HCT116 (cell line): ENCODE results near the gene YAE1. TPM values are rescaled to one million over a fixed set of nuclear protein-coding genes. Genes with fewer than 3 reads are reported as not detected.

Experiments
- ATAC-seq: fragments of 200-7000 bp; cut with Tn5 transposase; 2 replicates; pipeline ENCODE4 v1.9.1; 2020; ENCODE audit warnings: mild to moderate bottlenecking, moderate library complexity
- BruUV-seq: library from RNA; stranded (reverse); fragments of 400-500 nt; replicated peaks from 2 replicates; lab custom pipeline; 2021; lab: Mats Ljungman, UMichigan
- CTCF ChIA-PET: fragments of 300-600 bp; sonication (Branson Sonifier 250); formaldehyde crosslinking; loops from one replicate; lab custom pipeline; 2021; ENCODE audit warnings: antibody characterized with exemption; lab: Charles Lee
- POLR2A ChIA-PET: fragments of 300-600, 350-600 bp; sonication (Branson Sonifier 250); formaldehyde crosslinking; loops from one replicate; lab custom pipeline; 2021; ENCODE audit warnings: antibody characterized with exemption; lab: Charles Lee
- RAD21 ChIA-PET, 2 experiments: fragments of 300-600 bp; sonication (Branson Sonifier 250); formaldehyde crosslinking; loops; one replicate each; lab custom pipeline; 2023; ENCODE audit warnings: low total read pairs in 2 of 2; ENCODE audit not compliant: uncharacterized antibody in 2 of 2, unreplicated experiment in 2 of 2, low non-redundant PET in 1 of 2; lab: Charles Lee
- DNase-seq: peaks from one replicate; pipeline ENCODE4 v3.0.0-alpha.2; 2010; ENCODE audit warnings: low read depth, low spot score
- H2AFZ ChIP-seq: fragments of 200-600 bp; shearing (Covaris generic), sonication (generic); 2 replicates; pipeline ENCODE4 v1.6.1; 2017; ENCODE audit warnings: low read depth, mixed run types, mixed read lengths, antibody characterized with exemption, low read length; ENCODE audit not compliant: poor library complexity, severe bottlenecking
- H3K27ac ChIP-seq: 2 replicates; pipeline ENCODE4 v1.5.1; 2012; ENCODE audit warnings: low read depth, low read length
- H3K27me3 ChIP-seq: fragments of 200-600 bp; sonication (generic); 2 replicates; pipeline ENCODE4 v1.6.1; 2016; ENCODE audit warnings: mixed run types, low read length, mixed read lengths; ENCODE audit not compliant: insufficient read depth
- H3K36me3 ChIP-seq, 2 experiments: fragments of 200-500 bp in 1 of 2; fragments of 200-600 bp in 1 of 2; sonication (Bioruptor generic) in 1 of 2; sonication (generic) in 1 of 2; 2 replicates each; pipeline versions ENCODE4 v1.5.1 to v1.6.1; 2014 to 2016; ENCODE audit warnings: low read length in 2 of 2, inconsistent platforms in 1 of 2, mixed read lengths in 1 of 2, mixed run types in 1 of 2; ENCODE audit not compliant: insufficient read depth in 2 of 2, control insufficient read depth in 1 of 2
- H3K4me1 ChIP-seq, 2 experiments: fragments of 200-600 bp in 1 of 2; sonication (generic) in 1 of 2; 2 replicates each; pipeline versions ENCODE4 v1.5.1 to v1.6.1; 2012 to 2017; ENCODE audit warnings: low read length in 2 of 2, inconsistent platforms in 1 of 2, mild to moderate bottlenecking in 1 of 2, mixed read lengths in 1 of 2, mixed run types in 1 of 2, moderate library complexity in 1 of 2; ENCODE audit not compliant: insufficient read depth in 2 of 2, control insufficient read depth in 1 of 2
- H3K4me2 ChIP-seq: fragments of 200-600 bp; sonication (generic); 2 replicates; pipeline ENCODE4 v1.6.1; 2017; ENCODE audit warnings: mixed run types, low read length, mixed read lengths
- H3K4me3 ChIP-seq, 2 experiments: fragments of 200-600 bp in 1 of 2; sonication (generic) in 1 of 2; replicated peaks in 1 of 2; 2 replicates each; pipeline ENCODE4 v1.5.1; 2011 to 2016; ENCODE audit warnings: low read length in 2 of 2, control low read depth in 1 of 2, low read depth in 1 of 2, mild to moderate bottlenecking in 1 of 2, mixed read lengths in 1 of 2, mixed run types in 1 of 2
- H3K79me2 ChIP-seq: fragments of 200-600 bp; sonication (generic); 2 replicates; pipeline ENCODE4 v1.6.1; 2017; ENCODE audit warnings: mild to moderate bottlenecking, mixed run types, low read length, moderate library complexity, mixed read lengths; ENCODE audit not compliant: insufficient read depth
- H3K9ac ChIP-seq: fragments of 200-600 bp; sonication (generic); 2 replicates; pipeline ENCODE4 v1.6.1; 2016; ENCODE audit warnings: low read length, mixed read lengths
- H3K9me2 ChIP-seq: fragments of 200-600 bp; sonication (generic), shearing (Covaris generic); 2 replicates; pipeline ENCODE4 v1.6.1; 2017; ENCODE audit warnings: mixed run types, mild to moderate bottlenecking, moderate library complexity; ENCODE audit not compliant: insufficient read depth
- H3K9me3 ChIP-seq, 2 experiments: fragments of 200-500 bp in 1 of 2; fragments of 200-600 bp in 1 of 2; sonication (Bioruptor generic) in 1 of 2; sonication (generic) in 1 of 2; 2 replicates each; pipeline ENCODE4 v1.6.1; 2014 to 2017; ENCODE audit warnings: low read length in 2 of 2, mixed read lengths in 2 of 2, inconsistent platforms in 1 of 2, low read depth in 1 of 2, mild to moderate bottlenecking in 1 of 2, mixed run types in 1 of 2, moderate library complexity in 1 of 2; ENCODE audit not compliant: control insufficient read depth in 1 of 2, insufficient read depth in 1 of 2
- H4K20me1 ChIP-seq: fragments of 200-600 bp; sonication (generic), shearing (Covaris generic); 2 replicates; pipeline ENCODE4 v1.6.1; 2017; ENCODE audit warnings: mixed run types, mild to moderate bottlenecking, moderate library complexity; ENCODE audit not compliant: insufficient read depth
- EGR1 ChIP-seq: IDR thresholded peaks from 2 replicates; pipeline ENCODE4 v1.6.1; 2012; ENCODE audit warnings: low read depth
- ELF1 ChIP-seq: IDR thresholded peaks from 2 replicates; pipeline ENCODE4 v1.6.1; 2012; ENCODE audit warnings: low read depth, borderline replicate concordance
- EZH2phosphoT487 ChIP-seq: fragments of 200-600 bp; IDR thresholded peaks from 2 replicates; pipeline ENCODE4 v1.6.1; 2018; ENCODE audit warnings: antibody characterized with exemption, borderline replicate concordance
- JUND ChIP-seq: IDR thresholded peaks from 2 replicates; pipeline ENCODE4 v1.6.1; 2012
- MAX ChIP-seq: IDR thresholded peaks from 2 replicates; pipeline ENCODE4 v1.6.1; 2012
- REST ChIP-seq: IDR thresholded peaks from 2 replicates; pipeline ENCODE4 v1.6.1; 2012; ENCODE audit warnings: low read depth
- intact Hi-C: fragments of 100-400 bp; cut with micrococcal nuclease; formaldehyde crosslinking; loops from 2 replicates; pipeline ENCODE4 v1.10.0; 2022
- total RNA-seq: library from RNA; stranded (reverse); gene quantifications from one replicate; pipeline ENCODE4 v1.2.1, GENCODE V29; 2021; ENCODE audit not compliant: unreplicated experiment

The YAE1 gene
- total RNA-seq, 1 experiment from 2014 or later: 16.9 TPM

- peak overlapping the region; percentile 71 for H3K27ac ChIP-seq
- intact Hi-C loops: no loop called here
- H3K4me1 ChIP-seq: peaks cover 5 to 11% of the 10 kb centered on the region in 2 experiments; a peak in 3 of 4 replicates
- peak; percentile 19; the same call in 1 of the 2 replicates for ATAC-seq
- peak overlapping the region; percentile 94 for H2AFZ ChIP-seq
- H3K4me2 ChIP-seq: peak overlapping the region; percentile 82
- H4K20me1 ChIP-seq: no peaks in the 10 kb centered on the region
- no peak for DNase-seq
- H3K9ac ChIP-seq: peak overlapping the region; percentile 76
- H3K27me3 ChIP-seq: no peaks in the 10 kb centered on the region
- CTCF ChIA-PET: no interaction called here
- no peak for TF ChIP-seq EZH2phosphoT487
- TF ChIP-seq MAX: no peak
- TF ChIP-seq ELF1: no peak
- TF ChIP-seq JUND: 0 out of 2 replicates have a peak, but pooled peaks have one; percentile 21
- RAD21 ChIA-PET: no interaction called here
- H3K4me3 ChIP-seq: peak overlapping the region; percentile 85 to 96
- H3K79me2 ChIP-seq: peaks cover 36% of the 10 kb centered on the region
- no peaks in the 10 kb centered on the region for H3K9me3 ChIP-seq
- no TSS peak for BruUV-seq
- H3K9me2 ChIP-seq: no peaks in the 10 kb centered on the region
- POLR2A ChIA-PET: no interaction called here
- H3K36me3 ChIP-seq: no peaks in the 10 kb centered on the region; a peak in 1 of 4 replicates
These were observed 666 bp upstream of the YAE1 start for GRCh38 chr7:39565538-39565937.

GRCh38 chr7:39567294-39567693 lies 1.1 kb downstream of the YAE1 start:
- RAD21 ChIA-PET: no interaction called here
- intact Hi-C loops: no loop called here
- DNase-seq (no peak), ATAC-seq (no peak)
- Histone ChIP-seq H4K20me1 (no peaks in the 10 kb centered on the region), H3K4me2 (peak overlapping the region; percentile 82), H3K27me3 (no peaks in the 10 kb centered on the region), H3K27ac (no peak overlapping the region), H3K9me2 (no peaks in the 10 kb centered on the region), H3K9ac (peak overlapping the region; percentile 76), H3K36me3 (peaks cover 7 to 14% of the 10 kb centered on the region in 2 experiments; a peak in 3 of 4 replicates), H3K4me1 (peaks cover 5 to 11% of the 10 kb centered on the region in 2 experiments; a peak in 3 of 4 replicates), H3K9me3 (no peaks in the 10 kb centered on the region), H2AFZ (no peak overlapping the region), H3K4me3 (peak overlapping the region; percentile 85 to 96), H3K79me2 (peaks cover 36% of the 10 kb centered on the region)
- no TSS peak for BruUV-seq
- CTCF ChIA-PET: interaction anchor here (1.3 to 1.4 kb wide), 2 partner anchors 13 to 329 kb away, joined by 4 to 6 read pairs; no protein-coding TSS in a partner anchor
- no peak for TF ChIP-seq REST
- TF ChIP-seq EGR1: no peak
- POLR2A ChIA-PET: no interaction called here
